ENCODE data around the gene RBM12.
"Not testable (repeated sequence)": the region's sequence is repeated elsewhere in the genome, so short reads cannot be mapped to it uniquely, and the experiment has no call there.

The RBM12 gene

DNA sequence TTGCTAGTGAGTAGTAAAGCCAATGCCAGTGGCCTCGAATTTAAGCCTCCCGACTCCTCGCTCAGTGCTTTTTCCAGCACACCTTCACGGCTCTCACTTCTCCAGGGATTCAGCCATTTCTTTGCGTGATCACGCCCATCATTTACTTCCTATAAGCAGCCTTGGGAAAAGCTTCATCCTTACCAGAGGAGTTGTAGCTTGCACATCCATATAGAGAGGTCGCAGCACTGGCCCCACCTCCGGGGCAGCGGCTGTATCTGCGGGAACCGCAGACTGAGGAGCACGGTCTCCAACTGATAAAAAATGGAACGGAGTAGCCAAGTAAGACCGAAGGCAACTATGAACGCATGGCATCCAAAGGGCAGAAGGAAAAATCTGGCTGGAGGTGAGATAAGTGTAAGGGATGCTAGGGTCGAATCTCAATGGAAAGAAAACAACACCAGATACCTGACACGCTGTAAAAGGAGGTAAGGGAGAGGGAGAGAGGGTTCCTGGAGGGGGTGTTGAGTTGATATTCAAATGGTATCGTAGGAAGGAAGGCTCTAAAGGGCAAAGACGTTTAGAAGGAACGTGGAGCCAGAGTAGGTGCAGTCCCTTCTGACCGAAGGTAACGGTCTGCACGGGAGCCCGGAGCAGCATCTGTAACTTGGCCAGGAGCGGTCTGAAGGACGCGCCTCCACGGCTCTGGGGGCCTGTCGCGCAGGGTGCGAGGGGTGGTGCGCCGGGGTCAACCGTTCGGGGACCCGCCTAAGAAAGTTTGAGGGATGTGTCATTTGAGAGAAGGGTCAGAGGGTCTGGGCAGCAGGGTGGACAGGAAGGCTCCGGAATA is 33.8 kb upstream of the RBM12 start:
- peak; percentile 34 for DNase-seq (ENCODE audit: low spot score)

DNA sequence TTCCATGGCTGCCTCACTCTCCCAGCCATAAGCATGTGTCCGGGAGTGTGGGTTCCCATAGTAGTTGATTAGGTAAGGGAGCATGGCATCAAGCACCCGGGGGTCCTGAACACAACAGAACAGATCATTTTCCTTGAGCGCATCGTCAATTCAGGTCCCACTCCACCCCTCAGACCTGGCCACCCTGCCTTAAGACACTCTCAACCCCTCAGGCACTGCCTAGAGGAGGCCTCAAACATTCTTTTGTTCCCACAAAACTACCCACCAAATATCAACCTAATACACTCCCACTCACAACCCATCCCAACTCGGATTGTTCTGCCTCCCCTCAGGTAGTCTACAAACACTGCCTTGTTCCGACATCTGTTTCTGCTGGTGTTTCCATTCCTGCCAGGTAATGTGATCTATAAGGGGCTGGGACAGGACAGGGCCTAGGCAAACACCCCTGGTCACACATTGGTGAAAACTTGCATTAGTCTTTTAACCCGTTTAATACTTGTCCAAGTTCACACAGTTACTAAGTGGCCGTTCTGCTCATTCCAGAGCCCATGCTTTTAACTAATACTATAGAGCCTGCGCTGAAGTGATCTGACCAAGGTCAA is 33.1 kb upstream of the RBM12 start:
- no peak for DNase-seq (ENCODE audit: low spot score)

DNA sequence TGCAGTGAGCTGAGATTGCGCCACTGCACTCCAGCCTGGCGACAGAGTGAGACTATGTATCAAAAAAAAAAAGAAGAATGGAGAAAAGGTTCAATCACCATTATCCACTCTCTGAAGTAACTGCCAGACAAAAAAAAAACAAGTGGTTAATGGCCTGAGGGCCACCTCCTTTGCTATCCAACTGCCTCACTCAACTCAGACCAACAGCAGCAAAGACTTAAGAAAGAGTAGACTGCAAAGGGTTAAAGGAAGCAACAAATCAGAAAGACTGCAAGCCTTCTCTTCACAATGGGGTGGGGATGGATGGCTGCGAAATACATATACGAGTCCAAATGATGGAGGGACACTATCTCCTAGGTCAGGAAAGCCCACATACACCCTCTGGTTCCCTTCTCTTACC is 31.3 kb upstream of the RBM12 start:
- no peak for DNase-seq (ENCODE audit: low spot score)

DNA sequence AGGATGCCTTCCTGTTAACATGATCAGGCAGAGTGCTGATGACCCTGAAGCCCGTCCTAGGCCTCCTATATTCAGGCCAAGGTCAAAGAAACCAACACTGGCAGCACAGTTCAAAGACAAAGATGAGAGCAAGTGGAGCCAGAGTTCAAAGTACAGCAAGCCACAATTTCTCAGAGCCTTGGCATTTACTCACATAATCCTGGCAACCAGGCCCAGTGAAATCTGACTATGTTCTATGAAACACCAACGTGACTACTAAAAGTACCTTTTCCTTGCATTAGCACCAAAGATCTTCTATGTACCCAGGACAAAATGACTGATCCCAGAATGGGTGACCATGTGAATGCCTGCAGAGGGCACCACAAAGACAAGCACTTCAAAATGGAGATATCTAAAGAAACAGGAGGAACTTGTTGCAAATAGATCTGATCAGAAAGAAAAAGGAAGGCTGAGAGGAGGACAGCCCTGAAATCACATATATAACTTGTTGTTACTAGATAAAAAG is 30.6 kb upstream of the RBM12 start:
- DNase-seq (ENCODE audit: low spot score), result no peak

DNA sequence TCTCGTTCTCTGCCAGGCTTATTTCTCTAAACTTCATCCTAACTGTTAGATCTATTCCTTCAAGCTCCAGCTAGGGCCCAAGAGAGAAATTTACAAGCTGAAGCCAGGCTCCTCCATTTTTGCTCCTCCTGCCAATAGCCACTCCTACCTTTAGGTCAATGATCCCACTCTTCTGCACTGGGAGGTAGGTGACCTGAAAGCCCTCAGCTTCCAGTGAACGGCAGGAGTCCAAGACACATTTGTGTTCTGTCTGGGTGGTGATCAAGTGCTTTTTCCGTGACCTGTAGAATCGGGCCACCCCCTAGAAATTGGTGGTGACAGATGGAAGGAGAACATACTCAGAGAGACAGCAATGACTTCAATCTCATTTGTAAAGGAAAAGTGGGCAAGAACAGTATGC is 25.6 kb upstream of the RBM12 start:
- no peak for DNase-seq (ENCODE audit: low spot score)

DNA sequence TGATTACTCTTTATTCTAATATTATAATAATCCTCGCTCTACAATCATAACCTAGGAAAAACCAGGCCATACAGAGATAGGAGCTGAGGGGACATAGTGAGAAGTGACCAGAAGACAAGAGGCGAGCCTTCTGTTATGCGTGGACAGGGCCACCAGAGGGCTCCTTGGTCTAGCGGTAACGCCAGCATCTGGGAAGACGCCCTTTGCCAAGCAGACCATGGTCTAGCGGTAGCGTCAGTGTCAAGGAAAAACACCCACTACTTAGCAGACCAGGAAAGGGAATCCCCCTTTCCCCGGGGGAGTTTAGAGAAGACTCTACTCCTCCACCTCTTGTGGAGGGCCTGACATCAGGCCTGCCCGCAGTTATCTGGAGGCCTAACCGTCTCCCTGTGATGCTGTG is 22.2 kb upstream of the RBM12 start:
- not testable (repeated sequence) for DNase-seq (ENCODE audit: low spot score)

DNA sequence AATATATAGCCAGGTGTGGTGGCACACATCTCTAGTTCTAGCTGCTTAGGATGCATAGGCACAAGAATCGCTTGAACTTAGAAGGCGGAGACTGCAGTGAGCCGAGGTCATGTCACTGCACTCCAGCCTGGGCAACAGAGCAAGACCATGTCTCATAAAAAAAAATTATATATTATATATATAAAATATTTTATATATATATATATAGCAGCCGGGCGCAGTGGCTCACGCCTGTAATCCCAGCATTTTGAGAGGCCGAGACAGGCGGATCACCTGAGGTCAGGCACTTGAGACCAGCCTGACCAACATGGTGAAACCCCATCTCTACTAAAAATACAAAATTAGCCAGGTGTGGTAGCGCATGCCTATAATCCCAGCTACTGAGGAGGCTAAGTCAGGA is 20.7 kb upstream of the RBM12 start:
- DNase-seq (ENCODE audit: low spot score), result not testable (repeated sequence)

DNA sequence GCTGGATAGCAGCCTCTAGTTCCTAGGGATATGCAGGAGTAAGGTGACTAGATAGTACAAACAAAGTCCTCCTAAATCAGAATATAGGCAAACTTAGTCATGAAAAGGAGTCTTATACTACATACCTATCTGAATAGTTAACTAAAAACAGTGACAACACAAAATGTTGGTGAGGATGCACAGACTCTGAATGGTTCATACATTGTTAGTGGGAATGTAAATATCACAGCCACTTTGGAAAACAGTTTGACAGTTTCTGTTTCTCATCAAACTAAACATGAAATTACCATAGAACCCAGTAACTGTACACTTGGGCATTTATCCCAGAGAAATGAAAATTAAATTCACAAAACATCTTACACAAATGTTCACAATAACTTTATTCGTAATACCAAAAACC is 17.3 kb upstream of the RBM12 start:
- no peak for DNase-seq (ENCODE audit: low spot score)

DNA sequence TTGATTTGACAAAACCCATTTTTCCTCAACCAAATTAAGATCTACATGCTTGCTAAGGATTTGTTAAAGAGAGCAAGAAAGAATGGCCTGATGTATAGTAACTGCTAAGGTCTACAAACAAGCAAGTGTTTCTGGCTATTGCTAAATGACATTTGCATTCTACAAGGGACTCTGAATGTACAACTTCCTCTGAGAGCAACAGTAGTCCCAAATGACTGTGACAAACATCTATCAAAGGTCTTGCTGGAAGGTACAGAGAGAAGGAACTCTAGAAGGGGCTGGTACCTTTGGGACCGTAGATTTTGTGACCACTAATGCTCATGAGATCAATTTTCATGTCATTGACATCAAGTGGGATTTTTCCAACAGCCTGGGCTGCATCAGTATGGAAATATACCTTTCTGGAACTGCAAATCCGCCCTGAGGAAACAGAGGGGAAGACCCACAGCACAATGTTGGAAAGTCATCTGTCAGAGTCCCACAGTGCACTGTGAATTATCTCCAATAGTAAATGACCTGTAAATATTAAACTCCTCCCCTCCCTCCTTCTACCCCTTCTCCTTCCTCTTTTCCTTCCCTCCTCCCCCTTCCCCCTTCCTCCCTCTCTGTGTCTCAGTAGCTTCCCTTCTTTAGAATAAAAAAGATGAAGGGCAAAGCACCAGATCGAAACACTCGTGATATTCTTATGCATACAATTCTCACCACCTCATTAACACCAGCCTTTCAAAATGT is 15.9 kb upstream of the RBM12 start:
- DNase-seq (ENCODE audit: low spot score), result no peak

DNA sequence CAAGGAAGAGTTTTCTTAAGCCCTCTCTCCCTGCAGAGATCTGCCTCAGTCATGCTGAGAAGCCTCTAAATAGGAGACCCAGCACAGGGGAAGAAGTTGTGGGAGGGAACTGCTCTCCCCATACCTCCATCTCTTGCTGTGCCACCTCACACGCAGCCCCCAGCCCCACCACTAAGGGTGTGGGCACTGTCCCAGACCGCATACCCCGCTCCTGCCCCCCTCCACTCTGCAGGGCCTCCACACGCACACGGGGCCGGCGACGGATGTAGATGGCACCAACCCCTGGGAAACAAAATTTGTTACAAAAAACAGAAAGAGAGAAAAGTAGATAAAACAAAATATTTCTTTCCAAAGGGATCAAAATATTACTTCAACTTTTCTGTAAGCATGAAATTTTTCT is 10.2 kb upstream of the RBM12 start:
- DNase-seq (ENCODE audit: low spot score), result no peak

DNA sequence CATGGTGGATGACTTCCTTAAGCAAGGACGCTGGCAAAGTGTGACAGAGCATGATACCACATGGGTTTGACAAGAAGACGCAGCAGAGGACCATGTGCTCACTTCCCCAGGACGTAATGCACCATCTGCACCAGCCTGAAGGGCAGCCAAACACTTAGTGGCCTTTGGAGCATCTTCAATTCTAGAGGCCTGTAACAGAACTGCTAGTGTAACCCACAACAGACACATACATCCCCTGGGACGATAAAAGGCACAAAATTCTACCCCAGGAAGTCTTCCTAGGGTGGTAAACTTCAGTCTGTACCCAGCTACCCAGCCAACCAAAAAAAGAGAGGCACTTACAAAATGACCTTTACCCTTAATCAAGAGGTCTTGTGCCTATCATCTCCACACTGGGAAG is 9.2 kb upstream of the RBM12 start:
- DNase-seq (ENCODE audit: low spot score), result no peak

DNA sequence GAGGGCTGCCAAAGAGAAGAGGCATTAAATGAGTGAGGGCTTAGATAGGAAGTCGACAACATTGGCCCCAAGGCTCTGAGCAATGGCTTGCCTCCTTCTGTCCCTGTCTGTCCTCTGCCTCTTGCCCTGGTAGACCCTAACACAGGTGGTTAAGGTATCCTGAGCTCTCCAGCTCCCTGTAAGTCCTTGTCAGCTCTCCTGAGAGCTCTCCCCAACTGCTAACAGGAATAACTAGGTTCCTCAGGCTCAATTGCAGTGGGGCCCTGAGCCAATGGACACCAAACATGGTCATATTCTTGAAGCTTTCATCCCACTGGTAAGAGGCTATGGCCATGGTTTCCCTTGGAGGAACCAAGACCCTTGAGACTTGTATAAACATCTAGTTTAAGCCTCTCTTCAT is 5.0 kb upstream of the RBM12 start:
- DNase-seq (ENCODE audit: low spot score), result no peak

DNA sequence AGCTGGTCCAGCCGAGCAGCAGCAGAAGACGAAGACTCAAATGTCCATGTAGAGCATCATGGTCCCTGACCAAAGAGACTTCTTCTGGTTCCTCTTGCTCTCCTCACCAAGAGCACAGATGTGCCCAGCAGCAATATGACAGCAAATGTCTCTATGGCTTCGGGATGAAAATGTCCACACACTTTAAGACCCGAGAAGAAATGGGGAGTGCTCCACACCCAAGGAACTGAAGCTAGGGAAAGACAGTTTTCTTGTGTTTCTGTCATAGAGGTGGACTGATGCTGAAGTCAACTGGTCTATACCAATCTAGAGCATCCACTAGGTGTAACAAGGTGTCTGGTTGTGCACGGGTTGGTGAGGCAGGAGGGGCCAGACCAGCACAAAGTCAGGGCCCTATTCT is 4.5 kb upstream of the RBM12 start:
- DNase-seq (ENCODE audit: low spot score), result no peak

DNA sequence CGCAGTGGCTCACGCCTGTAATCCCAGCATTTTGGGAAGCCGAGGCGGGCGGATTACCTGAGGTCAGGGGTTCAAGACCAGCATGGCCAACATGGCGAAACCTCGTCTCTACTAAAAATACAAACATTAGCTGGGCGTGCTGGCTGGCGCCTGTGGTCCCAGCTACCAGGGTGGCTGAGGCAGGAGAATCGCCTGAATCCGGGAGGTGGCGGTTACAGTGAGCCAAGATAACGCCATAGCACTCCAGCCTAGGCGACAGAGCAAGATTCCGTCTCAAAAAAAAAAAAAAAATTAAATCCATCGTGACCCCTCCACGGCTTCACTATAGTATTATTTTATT is 1.2 kb upstream of the RBM12 start:
- no peak for DNase-seq (ENCODE audit: low spot score)

DNA sequence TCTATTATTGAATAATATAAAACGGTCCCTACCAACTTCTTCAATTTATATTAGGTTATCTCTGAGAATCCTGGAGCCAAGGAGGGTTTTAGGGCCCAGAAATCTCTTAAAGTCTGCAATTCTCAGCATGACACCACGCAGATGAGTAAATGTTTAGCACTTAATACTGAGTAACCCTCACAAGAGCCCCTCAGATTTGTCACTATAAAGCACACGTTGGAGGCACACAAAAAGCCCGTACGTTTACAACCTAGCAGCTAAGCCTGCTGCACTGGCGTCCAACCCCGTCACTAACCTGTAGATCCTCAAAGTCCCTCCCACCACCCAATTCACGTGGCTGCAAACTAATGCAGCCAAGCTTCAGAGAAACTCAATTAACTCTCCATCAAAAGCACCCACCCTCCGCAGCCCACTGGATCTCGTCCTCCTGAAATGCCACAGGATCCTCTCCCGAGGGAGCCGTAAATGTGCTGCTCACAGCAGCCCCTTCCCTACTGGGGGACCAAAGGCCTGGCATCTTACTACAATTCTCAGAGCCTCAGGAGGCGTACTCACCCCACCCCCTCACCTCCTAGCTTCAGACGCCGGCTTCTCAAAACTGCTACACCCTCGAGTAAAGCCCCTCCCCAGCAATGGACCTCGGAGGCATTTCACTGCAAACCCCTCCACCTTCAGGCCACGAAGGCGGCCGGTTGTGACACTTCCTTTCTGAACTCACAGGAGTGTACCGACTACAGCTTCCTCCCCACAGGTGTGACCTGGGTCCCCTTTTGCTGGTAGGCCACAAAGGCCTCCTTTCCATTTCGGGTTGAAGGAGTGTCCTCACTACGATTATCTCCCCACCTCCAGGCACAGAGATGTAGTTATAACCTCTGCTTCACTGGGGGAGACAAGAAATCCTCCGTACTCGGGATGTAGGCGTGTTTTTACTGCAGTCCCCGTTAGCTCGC is 909 bp downstream of the RBM12 start:
- peak; percentile 51 for DNase-seq (ENCODE audit: low spot score)

DNA sequence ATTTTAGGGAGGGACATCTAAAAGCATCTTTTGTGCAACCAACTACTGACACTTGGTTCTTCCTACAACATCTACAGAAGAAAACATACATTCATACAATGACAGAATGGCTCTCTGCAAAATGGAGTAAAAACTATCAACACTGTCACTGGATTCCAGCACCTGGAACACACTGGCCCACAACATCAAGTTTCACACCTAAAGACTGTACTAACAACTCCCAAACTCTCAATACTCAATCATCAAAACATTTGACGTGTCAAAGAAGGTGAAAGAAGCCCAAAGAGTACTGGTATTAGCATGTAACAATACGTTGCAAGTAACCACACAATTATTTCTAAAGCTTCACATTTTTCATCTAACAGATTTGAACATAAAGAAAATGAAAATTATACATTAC is 2.1 kb downstream of the RBM12 start:
- DNase-seq (ENCODE audit: low spot score), result no peak

DNA sequence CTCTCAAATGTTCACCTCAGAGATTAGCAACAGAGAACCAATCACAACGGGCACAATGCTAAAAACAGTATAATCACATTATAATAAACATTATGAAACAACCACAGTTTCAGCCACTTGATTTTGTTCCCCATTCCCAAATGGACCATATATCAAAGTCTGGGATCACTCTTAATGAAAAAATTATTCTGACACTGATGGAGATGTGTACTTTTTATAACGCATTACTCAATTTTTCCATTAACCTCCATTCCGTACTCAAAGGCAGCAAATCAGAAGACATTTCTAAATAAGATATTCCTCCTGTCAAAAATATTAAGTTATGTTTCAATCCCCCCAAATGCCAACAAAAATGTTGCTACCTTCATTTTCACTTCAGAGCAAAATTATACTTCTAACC is 2.8 kb downstream of the RBM12 start:
- DNase-seq (ENCODE audit: low spot score), result no peak

DNA sequence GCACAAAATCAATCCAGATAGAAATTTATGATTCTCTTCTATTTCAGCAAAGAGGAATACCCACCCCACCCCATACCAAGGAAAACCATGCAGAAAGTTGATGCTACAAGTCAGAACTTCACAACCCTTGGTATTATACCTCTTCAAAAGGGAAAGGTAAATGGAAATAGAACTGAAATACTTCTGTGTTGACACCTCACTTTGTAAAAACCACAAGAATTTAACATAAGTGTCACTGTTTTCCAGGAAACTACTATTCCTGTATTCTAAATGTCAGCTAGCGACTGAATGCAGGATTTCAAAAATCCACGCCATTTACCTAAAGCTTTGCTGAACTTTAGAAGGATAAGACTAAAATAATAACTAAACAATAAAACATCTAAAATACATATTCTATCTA is 3.6 kb downstream of the RBM12 start:
- DNase-seq (ENCODE audit: low spot score), result no peak

DNA sequence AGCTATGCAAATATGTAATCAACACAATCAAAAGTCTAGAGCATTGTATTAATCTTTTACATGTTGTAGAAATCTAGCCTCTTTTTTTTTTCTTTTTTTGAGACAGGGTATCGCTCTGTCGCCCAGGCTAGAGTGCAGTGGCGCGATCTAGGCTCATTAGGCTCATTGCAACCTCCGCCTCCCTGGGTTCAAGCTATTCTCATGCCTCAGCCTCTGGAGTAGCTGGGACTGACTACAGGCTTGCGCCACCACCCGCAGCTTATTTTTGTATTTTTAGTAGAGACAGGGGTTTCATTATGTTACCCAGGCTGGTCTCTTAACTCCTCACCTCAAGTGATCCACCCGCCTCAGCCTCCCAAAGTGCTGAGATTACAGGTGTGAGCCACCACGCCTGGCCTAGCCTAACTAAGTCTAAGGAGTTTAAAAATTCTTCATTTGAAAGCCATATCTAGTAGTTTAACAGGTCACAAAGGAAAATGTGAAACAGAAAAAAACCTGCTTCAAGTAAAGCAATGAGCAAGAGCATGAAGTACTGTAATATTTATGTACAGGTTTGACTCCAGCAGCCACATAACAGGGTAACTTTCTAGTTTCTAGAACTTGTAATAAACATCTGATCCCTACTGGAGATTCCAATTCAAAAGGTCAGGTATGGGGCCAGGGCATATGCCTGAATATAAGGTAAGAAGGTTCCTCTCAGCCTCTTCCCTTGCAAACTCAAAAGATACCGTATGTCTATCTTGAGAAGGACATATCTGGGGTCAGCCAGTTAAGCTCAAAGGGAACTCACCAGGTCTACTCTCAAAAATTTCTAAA is 4.4 kb downstream of the RBM12 start:
- DNase-seq (ENCODE audit: low spot score), result no peak

DNA sequence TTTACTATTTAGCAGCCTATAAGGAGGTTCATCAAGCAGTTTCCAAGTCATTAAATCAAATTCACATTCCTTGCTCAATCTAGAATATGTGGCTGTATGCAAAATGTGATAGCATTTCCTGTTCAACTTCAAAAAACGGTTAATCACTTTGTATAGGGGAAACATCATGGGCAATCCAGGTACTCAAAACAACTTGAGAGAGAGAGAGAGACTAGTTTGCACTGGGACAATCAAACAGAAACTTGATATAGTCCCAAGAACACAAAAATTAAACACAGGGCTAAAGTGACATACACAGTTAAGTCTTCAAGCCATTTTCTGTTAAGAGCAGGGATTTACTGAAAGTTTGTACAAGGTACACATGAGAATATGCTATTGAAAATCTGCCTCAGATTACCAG is 7.4 kb downstream of the RBM12 start:
- DNase-seq (ENCODE audit: low spot score), result no peak

DNA sequence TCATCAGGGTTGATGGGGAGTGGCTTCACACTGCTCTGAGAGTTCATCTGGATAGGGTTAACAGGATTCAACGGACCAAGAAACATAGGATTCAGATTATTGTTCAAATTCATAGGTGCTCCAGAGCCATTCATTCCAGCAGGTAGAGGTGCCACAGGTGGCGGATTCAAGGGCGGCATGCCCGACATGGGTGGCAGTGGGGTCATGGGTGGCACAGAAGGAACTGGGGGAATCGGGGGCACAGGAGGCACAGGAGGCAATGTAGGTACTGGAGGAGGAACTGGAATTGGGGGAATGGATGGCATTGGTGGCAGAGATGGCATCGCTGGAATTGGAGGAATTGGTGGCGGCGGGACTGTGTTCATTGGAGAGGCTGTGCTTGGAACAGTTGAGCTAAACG is 10.3 kb downstream of the RBM12 start:
- no peak for DNase-seq (ENCODE audit: low spot score)

Data from iPS-NIHi11 (cell line).